AG09309 (cell line): ENCODE results near the gene AKNA.
A peak's percentile ranks its signal among the peaks of the same experiment; 100 is the strongest.

Source experiments
- DNase-seq: peaks from one replicate; pipeline ENCODE4 v3.0.0-alpha.2; 2010; ENCODE audit warnings: low read depth
- H3K4me3 ChIP-seq: 2 replicates; pipeline ENCODE4 v1.5.1; 2011; ENCODE audit warnings: mild to moderate bottlenecking, low read depth, low read length, moderate library complexity; ENCODE audit not compliant: control insufficient read depth
- CTCF ChIP-seq: IDR thresholded peaks from 2 replicates; pipeline ENCODE4 v1.5.1; 2011; ENCODE audit warnings: mild to moderate bottlenecking, low read depth, low read length, inconsistent platforms; ENCODE audit not compliant: insufficient read depth, control insufficient read depth; ENCODE audit errors: missing control alignments

Gene AKNA

GRCh38 chr9:114350636-114351401, 37.0 kb downstream of the AKNA start:
- no peak overlapping the region for H3K4me3 ChIP-seq
- no peak for TF ChIP-seq CTCF
- no peak for DNase-seq

GRCh38 chr9:114349713-114350480, 37.9 kb downstream of the AKNA start:
- DNase-seq: no peak
- no peak overlapping the region for H3K4me3 ChIP-seq
- TF ChIP-seq CTCF: no peak

- DNase-seq: peak; percentile 99
- no peak overlapping the region for H3K4me3 ChIP-seq
- no peak for TF ChIP-seq CTCF
These were observed 38.8 kb downstream of the AKNA start for GRCh38 chr9:114348906-114349482.

- no peak for TF ChIP-seq CTCF
- H3K4me3 ChIP-seq: no peak overlapping the region
- no peak for DNase-seq
These were observed 39.4 kb downstream of the AKNA start for GRCh38 chr9:114348261-114348905.

- DNase-seq: no peak
- no peak for TF ChIP-seq CTCF
- H3K4me3 ChIP-seq: no peak overlapping the region
These were observed 40.1 kb downstream of the AKNA start for GRCh38 chr9:114347675-114348074.

GRCh38 chr9:114346146-114346545, 41.6 kb downstream of the AKNA start:
- no peak overlapping the region for H3K4me3 ChIP-seq
- no peak for TF ChIP-seq CTCF
- no peak for DNase-seq
